HFFc6 (cell line): ENCODE results near the gene C12orf76. TPM values are rescaled to one million over a fixed set of nuclear protein-coding genes. Genes with fewer than 3 reads are reported as not detected.

Experiments used
- DNase-seq: peaks from one replicate; pipeline ENCODE4 v3.0.0-alpha.2; 2018
- H3K27ac Mint-ChIP-seq: 2 replicates; pipeline ENCODE4 v1.8.0; 2020; ENCODE audit warnings: mild to moderate bottlenecking, mixed read lengths
- H3K27me3 Mint-ChIP-seq: 2 replicates; pipeline ENCODE4 v1.8.0; 2021; ENCODE audit warnings: mild to moderate bottlenecking, moderate library complexity, mixed read lengths; ENCODE audit not compliant: insufficient read depth
- H3K36me3 Mint-ChIP-seq: 2 replicates; pipeline ENCODE4 v1.8.0; 2021; ENCODE audit warnings: low read depth, mixed read lengths
- H3K4me1 Mint-ChIP-seq: 2 replicates; pipeline ENCODE4 v1.8.0; 2020; ENCODE audit warnings: low read depth, mixed read lengths
- H3K4me3 Mint-ChIP-seq: 2 replicates; pipeline ENCODE4 v1.8.0; 2020; ENCODE audit warnings: mild to moderate bottlenecking, moderate library complexity, mixed read lengths
- H3K9me3 Mint-ChIP-seq: 2 replicates; pipeline ENCODE4 v1.8.0; 2020; ENCODE audit warnings: mild to moderate bottlenecking, mixed read lengths
- CTCF ChIP-seq: fragments of 200-600 bp; sonication (generic); IDR thresholded peaks from 2 replicates; pipeline ENCODE4 v1.5.0; 2021; ENCODE audit warnings: antibody characterized with exemption, mild to moderate bottlenecking
- total RNA-seq, 6 experiments: library from RNA; stranded (reverse); fragmentation: NEBNext Ultra II Directional; extraction: Animal tissue kit (Norgen Biotek cat#: 25700); gene quantifications; 2 replicates in 1 of 6; 3 replicates in 5 of 6; pipeline ENCODE4 v1.2.3, GENCODE V29; 2021

C12orf76 gene
- total RNA-seq, 6 experiments from 2014 or later: 4.2 to 5.8 (median 4.6) TPM

GRCh38 chr12:110039085-110039807 is 9.1 kb downstream of the C12orf76 start:
- H3K9me3 Mint-ChIP-seq: no peaks in the 10 kb centered on the region
- DNase-seq: peak; percentile 96
- peaks cover 61% of the 10 kb centered on the region for H3K36me3 Mint-ChIP-seq
- H3K27me3 Mint-ChIP-seq: peaks cover 1% of the 10 kb centered on the region
- TF ChIP-seq CTCF: no peak
- H3K27ac Mint-ChIP-seq: peak overlapping the region; percentile 93
- H3K4me3 Mint-ChIP-seq: peak overlapping the region; percentile 67
- peaks cover 63% of the 10 kb centered on the region for H3K4me1 Mint-ChIP-seq

GRCh38 chr12:110038741-110039084 is 9.6 kb downstream of the C12orf76 start:
- Mint-ChIP-seq H3K36me3 (peaks cover 67% of the 10 kb centered on the region), H3K9me3 (no peaks in the 10 kb centered on the region), H3K4me1 (peaks cover 63% of the 10 kb centered on the region), H3K27ac (peak overlapping the region; percentile 93), H3K4me3 (peak overlapping the region; percentile 65), H3K27me3 (peaks cover 1% of the 10 kb centered on the region)
- TF ChIP-seq CTCF: no peak
- DNase-seq: no peak

- no peak for DNase-seq
- no peak for TF ChIP-seq CTCF
- Mint-ChIP-seq H3K4me1 (peaks cover 51% of the 10 kb centered on the region), H3K27ac (peak overlapping the region; percentile 93), H3K27me3 (peaks cover 1% of the 10 kb centered on the region), H3K9me3 (no peaks in the 10 kb centered on the region), H3K36me3 (peaks cover 75% of the 10 kb centered on the region), H3K4me3 (no peak overlapping the region)
Measured at GRCh38 chr12:110037315-110037714, 11.0 kb downstream of the C12orf76 start.

GRCh38 chr12:110035534-110036104 is 12.7 kb downstream of the C12orf76 start:
- H3K4me3 Mint-ChIP-seq: no peak overlapping the region
- no peak for DNase-seq
- peaks cover 1% of the 10 kb centered on the region for H3K27me3 Mint-ChIP-seq
- H3K36me3 Mint-ChIP-seq: peaks cover 69% of the 10 kb centered on the region
- H3K27ac Mint-ChIP-seq: peak overlapping the region; percentile 46; the same call in 1 of the 2 replicates
- TF ChIP-seq CTCF: no peak
- no peaks in the 10 kb centered on the region for H3K9me3 Mint-ChIP-seq
- H3K4me1 Mint-ChIP-seq: peaks cover 42% of the 10 kb centered on the region

- Mint-ChIP-seq H3K4me3 (no peak overlapping the region), H3K36me3 (peaks cover 71% of the 10 kb centered on the region)
Measured at GRCh38 chr12:110033888-110034287, 14.4 kb downstream of the C12orf76 start.

More at GRCh38 chr12:110033888-110034287, 14.4 kb downstream of the C12orf76 start:
- H3K9me3 Mint-ChIP-seq: no peaks in the 10 kb centered on the region
- no peak for DNase-seq
- peaks cover 1% of the 10 kb centered on the region; the same call in 1 of the 2 replicates for H3K27me3 Mint-ChIP-seq
- TF ChIP-seq CTCF: no peak
- 0 out of 2 replicates have a peak overlapping the region, but pooled peaks have one; percentile 55 for H3K27ac Mint-ChIP-seq
- H3K4me1 Mint-ChIP-seq: peaks cover 31% of the 10 kb centered on the region
